Nephron progenitor cell (in vitro differentiated cells): ENCODE measurements around the gene ALX3.

Experiments used
- DNase-seq: peaks from one replicate; pipeline ENCODE4 v3.0.0; 2021
- H3K27ac Mint-ChIP-seq: 2 replicates; pipeline ENCODE4 v1.8.0; 2021; ENCODE audit warnings: mild to moderate bottlenecking, moderate library complexity, mixed read lengths
- H3K27me3 Mint-ChIP-seq: 2 replicates; pipeline ENCODE4 v1.8.0; 2021; ENCODE audit warnings: mild to moderate bottlenecking, low read depth, mixed read lengths; ENCODE audit not compliant: poor library complexity
- H3K36me3 Mint-ChIP-seq: 2 replicates; pipeline ENCODE4 v1.8.0; 2021; ENCODE audit warnings: low read depth, mixed read lengths
- H3K4me1 Mint-ChIP-seq: 2 replicates; pipeline ENCODE4 v1.8.0; 2021; ENCODE audit warnings: mixed read lengths
- H3K4me3 Mint-ChIP-seq: 2 replicates; pipeline ENCODE4 v1.8.0; 2021; ENCODE audit warnings: mild to moderate bottlenecking, moderate library complexity, mixed read lengths
- H3K9me3 Mint-ChIP-seq: 2 replicates; pipeline ENCODE4 v1.8.0; 2021; ENCODE audit warnings: mild to moderate bottlenecking, moderate library complexity, mixed read lengths
- TF ChIP-seq, protein P1 (sequence below): fragments of 200-600 bp; sonication (generic); IDR thresholded peaks from 2 replicates; pipeline ENCODE4 v1.5.0; 2021; ENCODE audit warnings: antibody characterized with exemption

Gene ALX3

DNA sequence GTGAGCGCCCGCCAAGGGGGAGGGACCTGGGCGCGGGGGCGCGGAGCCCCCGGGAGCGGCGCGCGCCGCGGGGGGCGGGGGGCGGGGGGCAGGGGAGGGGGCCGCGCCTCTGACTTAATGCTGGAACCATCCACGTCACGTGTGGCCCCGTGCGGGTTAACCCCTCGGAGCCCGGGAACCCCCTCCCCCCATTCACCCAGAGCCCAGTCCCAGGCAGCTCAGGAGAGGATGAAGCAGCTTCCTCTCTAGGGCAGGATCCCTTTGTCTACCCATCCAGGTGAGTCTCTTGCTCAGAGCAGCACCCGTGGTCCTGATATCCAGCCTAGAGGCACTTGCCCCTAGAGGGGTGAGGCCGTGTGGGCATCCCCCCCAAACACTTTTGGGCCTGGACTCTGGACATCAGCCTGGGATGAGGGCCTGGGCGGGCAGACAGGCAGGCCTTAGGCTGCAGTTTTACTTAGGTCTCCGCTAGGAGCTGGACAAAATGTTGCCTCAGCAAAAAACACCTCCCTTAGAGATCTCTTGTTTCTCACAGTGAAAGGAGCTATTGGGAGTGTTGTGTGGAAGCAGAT lies at the start of gene ALX3:
ALX3 (minus strand) TSS at position 2 of the 572 bp plus-strand sequence. CDS start 60 bp downstream, outside the sequence.
- Mint-ChIP-seq H3K36me3 (no peaks in the 10 kb centered on the region), H3K27me3 (peaks cover 93% of the 10 kb centered on the region), H3K4me3 (peak within 1 kb of the TSS; percentile 67), H3K4me1 (peaks cover 18% of the 10 kb centered on the region), H3K9me3 (no peaks in the 10 kb centered on the region), H3K27ac (no peak within 1 kb of the TSS)
- TF ChIP-seq, protein P1, sequence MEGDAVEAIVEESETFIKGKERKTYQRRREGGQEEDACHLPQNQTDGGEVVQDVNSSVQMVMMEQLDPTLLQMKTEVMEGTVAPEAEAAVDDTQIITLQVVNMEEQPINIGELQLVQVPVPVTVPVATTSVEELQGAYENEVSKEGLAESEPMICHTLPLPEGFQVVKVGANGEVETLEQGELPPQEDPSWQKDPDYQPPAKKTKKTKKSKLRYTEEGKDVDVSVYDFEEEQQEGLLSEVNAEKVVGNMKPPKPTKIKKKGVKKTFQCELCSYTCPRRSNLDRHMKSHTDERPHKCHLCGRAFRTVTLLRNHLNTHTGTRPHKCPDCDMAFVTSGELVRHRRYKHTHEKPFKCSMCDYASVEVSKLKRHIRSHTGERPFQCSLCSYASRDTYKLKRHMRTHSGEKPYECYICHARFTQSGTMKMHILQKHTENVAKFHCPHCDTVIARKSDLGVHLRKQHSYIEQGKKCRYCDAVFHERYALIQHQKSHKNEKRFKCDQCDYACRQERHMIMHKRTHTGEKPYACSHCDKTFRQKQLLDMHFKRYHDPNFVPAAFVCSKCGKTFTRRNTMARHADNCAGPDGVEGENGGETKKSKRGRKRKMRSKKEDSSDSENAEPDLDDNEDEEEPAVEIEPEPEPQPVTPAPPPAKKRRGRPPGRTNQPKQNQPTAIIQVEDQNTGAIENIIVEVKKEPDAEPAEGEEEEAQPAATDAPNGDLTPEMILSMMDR: no peak
- DNase-seq: peak; percentile 32

- no peak overlapping the region for H3K4me3 Mint-ChIP-seq
- no peak for DNase-seq
- H3K4me1 Mint-ChIP-seq: peaks cover 24% of the 10 kb centered on the region
- TF ChIP-seq, protein P1: no peak
- H3K9me3 Mint-ChIP-seq: peaks cover 54% of the 10 kb centered on the region
- H3K27ac Mint-ChIP-seq: no peak overlapping the region
- peaks cover 96% of the 10 kb centered on the region for H3K27me3 Mint-ChIP-seq
- peaks cover 13% of the 10 kb centered on the region for H3K36me3 Mint-ChIP-seq
Observed at GRCh38 chr1:110119843-110120242, 49.4 kb upstream of the ALX3 start.

DNA sequence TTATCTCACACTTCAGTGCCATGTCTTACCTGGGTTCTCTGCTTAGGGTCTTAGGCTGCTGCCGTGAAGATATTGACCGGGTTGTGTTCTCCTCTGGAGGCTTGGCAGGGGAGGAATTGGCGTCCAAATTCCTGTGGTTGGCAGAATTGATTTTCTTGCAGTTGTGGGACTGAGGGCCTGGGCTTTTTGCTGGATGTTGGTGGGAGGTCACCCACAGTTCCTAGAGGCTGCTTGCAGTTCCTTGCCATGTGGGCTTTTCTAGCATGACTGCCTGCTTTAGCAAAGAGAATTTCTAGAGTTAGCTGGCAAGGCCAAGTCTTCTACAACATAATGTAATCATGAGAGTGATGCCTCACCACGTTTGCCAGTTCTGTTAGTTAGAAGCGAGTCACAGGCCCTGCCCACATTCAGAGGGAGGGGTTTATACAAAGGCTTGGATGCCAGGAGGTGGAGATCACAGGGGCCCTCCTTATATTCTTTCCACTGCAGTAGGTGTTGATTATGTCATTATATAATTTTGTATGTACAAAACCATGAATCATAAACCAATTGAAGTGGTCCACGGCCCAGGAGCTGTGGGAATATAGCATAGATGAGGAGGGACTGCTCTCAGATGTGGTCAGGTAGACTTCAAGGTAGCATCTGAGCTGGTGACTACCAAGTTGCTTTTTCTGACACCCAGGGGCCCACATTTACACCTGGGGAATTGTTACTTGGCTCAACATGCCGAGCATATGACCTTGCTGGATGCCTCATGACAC lies 48.3 kb upstream of the ALX3 start:
- DNase-seq: no peak
- H3K4me3 Mint-ChIP-seq: no peak overlapping the region
- peaks cover 96% of the 10 kb centered on the region for H3K27me3 Mint-ChIP-seq
- H3K9me3 Mint-ChIP-seq: peaks cover 44% of the 10 kb centered on the region
- TF ChIP-seq, protein P1: no peak
- peaks cover 9% of the 10 kb centered on the region for H3K36me3 Mint-ChIP-seq
- peaks cover 27% of the 10 kb centered on the region for H3K4me1 Mint-ChIP-seq
- H3K27ac Mint-ChIP-seq: no peak overlapping the region

DNA sequence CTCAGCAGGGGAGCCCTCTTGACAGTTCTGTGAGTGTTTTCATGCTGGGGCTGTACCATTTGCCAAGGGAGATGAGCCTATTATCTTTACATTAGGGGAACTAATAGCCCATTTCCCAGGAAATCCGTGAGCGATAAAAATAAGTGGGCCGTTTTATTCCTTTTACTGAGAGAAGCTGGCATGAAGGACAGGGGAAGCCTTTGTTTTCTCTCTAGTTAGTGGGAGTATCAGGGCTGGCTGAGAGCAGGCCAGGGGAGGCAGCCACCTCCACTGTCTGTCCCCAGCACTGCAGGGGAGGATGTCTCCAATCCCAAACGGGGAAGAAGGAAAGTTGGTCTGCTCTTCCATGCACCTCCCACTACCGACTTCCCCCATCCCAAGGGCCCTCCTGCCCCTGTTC lies 44.3 kb upstream of the ALX3 start:
- no peak for DNase-seq
- Mint-ChIP-seq H3K4me1 (peaks cover 8% of the 10 kb centered on the region), H3K27ac (no peak overlapping the region), H3K36me3 (no peaks in the 10 kb centered on the region), H3K4me3 (no peak overlapping the region), H3K9me3 (peaks cover 9% of the 10 kb centered on the region), H3K27me3 (peaks cover 99% of the 10 kb centered on the region)
- TF ChIP-seq, protein P1: no peak

DNA sequence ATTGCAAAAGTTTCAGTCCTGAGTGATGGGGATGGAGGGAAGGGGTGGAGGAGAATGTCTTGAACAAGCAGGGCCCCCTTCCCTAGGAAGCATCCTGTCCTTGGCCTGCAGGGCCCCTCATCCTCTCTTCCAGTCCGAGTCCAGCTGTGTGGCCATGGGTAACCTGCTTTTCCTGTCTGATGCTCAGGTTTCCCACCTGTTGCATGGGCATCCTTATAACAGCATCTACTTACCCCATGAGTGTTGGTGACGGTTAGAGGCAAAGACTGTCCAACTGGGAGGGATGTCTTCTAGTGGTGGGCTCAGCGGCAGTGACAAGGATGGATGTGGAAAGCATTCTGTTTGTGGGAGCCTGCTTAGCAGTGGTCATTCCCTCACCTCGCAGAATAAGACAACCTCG lies 43.7 kb upstream of the ALX3 start:
- TF ChIP-seq, protein P1: no peak
- H3K27me3 Mint-ChIP-seq: peaks cover 99% of the 10 kb centered on the region
- H3K27ac Mint-ChIP-seq: no peak overlapping the region
- H3K9me3 Mint-ChIP-seq: peaks cover 4% of the 10 kb centered on the region
- H3K4me1 Mint-ChIP-seq: peaks cover 8% of the 10 kb centered on the region
- no peak overlapping the region for H3K4me3 Mint-ChIP-seq
- DNase-seq: no peak
- H3K36me3 Mint-ChIP-seq: no peaks in the 10 kb centered on the region
